A549 (cell line): ENCODE measurements around the gene ANKRD23.

ENCODE experiments used
- EHMT2 ChIP-seq: fragments of 200-600 bp; sonication (generic); IDR thresholded peaks from 2 replicates; pipeline ENCODE4 v1.6.1; 2016; ENCODE audit warnings: antibody characterized with exemption, low read depth, mild to moderate bottlenecking, moderate library complexity
- MAZ ChIP-seq: fragments of 150-350 bp; IDR thresholded peaks from 2 replicates; pipeline ENCODE4 v1.6.1; 2014; ENCODE audit warnings: antibody characterized with exemption, low read depth, low read length, borderline replicate concordance
- POLR2AphosphoS2 ChIP-seq: conservative IDR thresholded peaks from 2 replicates; pipeline ENCODE4 v1.6.1; 2012; ENCODE audit warnings: low read length, improper control_type of control experiment, inconsistent platforms
- TF ChIP-seq, protein P1 (sequence below): fragments of >200 bp; sonication (Bioruptor Twin); formaldehyde crosslinking; IDR thresholded peaks from 3 replicates; pipeline ENCODE4 v1.5.1; 2016
- TF ChIP-seq, protein P2 (sequence below): fragments of 450-650 bp; IDR thresholded peaks from 2 replicates; pipeline ENCODE4 v1.6.1; 2014; ENCODE audit warnings: antibody characterized with exemption
- TF ChIP-seq, protein P3 (sequence below): fragments of 150-350 bp; IDR thresholded peaks from 2 replicates; pipeline ENCODE4 v1.6.1; 2014; ENCODE audit warnings: low read depth, mild to moderate bottlenecking, low read length

DNA sequence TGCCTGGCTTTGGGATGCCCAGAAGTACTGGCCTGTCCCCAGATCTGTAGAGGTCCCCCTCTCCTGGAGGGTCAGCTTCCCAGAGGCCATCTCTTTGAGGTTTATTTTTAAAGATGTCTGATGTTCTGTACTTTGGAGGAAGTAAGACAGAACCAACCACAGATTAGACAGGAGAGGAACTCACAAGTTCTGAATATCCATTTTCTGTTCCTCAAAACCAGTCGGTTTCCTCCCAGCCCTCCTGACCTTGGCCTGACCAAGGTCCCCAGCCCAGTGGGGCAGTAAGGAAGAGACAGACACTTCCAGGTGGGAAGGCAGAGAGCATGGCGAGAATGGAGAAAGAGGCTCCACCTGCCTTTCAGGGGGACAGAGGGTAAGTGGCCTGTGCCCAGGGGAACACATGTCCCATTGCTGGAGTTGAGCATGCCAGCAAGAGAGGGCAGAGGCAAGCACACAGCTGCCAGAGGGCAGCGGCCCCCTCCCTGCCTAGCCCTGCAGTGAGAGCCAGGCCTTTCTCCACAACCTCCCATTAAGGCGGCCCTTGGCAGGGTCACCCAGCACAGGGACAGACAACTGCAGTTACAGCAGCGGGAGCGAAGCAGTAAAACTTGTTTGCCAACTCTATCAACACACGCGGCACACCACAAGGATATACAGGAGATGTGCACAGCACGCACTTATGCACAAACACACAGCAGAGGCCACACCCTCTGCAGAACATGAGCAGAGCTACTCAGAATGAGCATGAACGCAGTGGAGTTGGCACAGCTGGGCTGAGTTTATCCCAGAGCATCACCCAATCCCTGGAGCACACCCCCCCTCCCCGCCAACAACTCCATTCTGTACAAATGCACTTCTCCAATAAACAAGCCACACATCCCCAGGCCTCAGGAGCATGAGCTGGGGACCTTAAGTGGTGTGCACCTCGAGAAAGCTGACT, 44.5 kb upstream of the ANKRD23 start:
- TF ChIP-seq, protein P1, sequence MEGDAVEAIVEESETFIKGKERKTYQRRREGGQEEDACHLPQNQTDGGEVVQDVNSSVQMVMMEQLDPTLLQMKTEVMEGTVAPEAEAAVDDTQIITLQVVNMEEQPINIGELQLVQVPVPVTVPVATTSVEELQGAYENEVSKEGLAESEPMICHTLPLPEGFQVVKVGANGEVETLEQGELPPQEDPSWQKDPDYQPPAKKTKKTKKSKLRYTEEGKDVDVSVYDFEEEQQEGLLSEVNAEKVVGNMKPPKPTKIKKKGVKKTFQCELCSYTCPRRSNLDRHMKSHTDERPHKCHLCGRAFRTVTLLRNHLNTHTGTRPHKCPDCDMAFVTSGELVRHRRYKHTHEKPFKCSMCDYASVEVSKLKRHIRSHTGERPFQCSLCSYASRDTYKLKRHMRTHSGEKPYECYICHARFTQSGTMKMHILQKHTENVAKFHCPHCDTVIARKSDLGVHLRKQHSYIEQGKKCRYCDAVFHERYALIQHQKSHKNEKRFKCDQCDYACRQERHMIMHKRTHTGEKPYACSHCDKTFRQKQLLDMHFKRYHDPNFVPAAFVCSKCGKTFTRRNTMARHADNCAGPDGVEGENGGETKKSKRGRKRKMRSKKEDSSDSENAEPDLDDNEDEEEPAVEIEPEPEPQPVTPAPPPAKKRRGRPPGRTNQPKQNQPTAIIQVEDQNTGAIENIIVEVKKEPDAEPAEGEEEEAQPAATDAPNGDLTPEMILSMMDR = no peak
- TF ChIP-seq, protein P2, sequence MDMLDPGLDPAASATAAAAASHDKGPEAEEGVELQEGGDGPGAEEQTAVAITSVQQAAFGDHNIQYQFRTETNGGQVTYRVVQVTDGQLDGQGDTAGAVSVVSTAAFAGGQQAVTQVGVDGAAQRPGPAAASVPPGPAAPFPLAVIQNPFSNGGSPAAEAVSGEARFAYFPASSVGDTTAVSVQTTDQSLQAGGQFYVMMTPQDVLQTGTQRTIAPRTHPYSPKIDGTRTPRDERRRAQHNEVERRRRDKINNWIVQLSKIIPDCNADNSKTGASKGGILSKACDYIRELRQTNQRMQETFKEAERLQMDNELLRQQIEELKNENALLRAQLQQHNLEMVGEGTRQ = no peak
- TF ChIP-seq EHMT2 (no peak), POLR2AphosphoS2 (no peak), MAZ (no peak)
- TF ChIP-seq, protein P3, sequence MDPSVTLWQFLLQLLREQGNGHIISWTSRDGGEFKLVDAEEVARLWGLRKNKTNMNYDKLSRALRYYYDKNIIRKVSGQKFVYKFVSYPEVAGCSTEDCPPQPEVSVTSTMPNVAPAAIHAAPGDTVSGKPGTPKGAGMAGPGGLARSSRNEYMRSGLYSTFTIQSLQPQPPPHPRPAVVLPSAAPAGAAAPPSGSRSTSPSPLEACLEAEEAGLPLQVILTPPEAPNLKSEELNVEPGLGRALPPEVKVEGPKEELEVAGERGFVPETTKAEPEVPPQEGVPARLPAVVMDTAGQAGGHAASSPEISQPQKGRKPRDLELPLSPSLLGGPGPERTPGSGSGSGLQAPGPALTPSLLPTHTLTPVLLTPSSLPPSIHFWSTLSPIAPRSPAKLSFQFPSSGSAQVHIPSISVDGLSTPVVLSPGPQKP = no peak
